ENCODE measurements around the gene NUPR1. TPM values are rescaled to one million over a fixed set of nuclear protein-coding genes. Genes with fewer than 3 reads are reported as not detected.
"Not testable (repeated sequence)": the region's sequence is repeated elsewhere in the genome, so short reads cannot be mapped to it uniquely, and the experiment has no call there.

The NUPR1 gene
- total RNA-seq, 2 experiments from 2014 or later = not detected

GRCh38 chr16:28549301-28549899, 10.6 kb upstream of the NUPR1 start:
- intact Hi-C loops (cut with micrococcal nuclease; ENCODE audit: unreplicated experiment) = loop anchor here (5.0 kb wide), 1 partner anchor 227 kb away; no protein-coding TSS in a partner anchor
- H2AFZ ChIP-seq (ENCODE audit: low read length) = 0 out of 2 replicates have a peak overlapping the region, but pooled peaks have one; percentile 55

GRCh38 chr16:28548306-28548802, 9.6 kb upstream of the NUPR1 start:
- Histone ChIP-seq H3K4me2 (ENCODE audit: low read length) (no peak overlapping the region), H3K9me2 (ENCODE audit: insufficient read depth, low read length) (no peaks in the 10 kb centered on the region), H3K4me3 (ENCODE audit: low read depth, low read length, poor library complexity, severe bottlenecking) (no peak overlapping the region), H3K4me1 (ENCODE audit: insufficient read depth, low read length, poor library complexity, severe bottlenecking) (peaks cover 4% of the 10 kb centered on the region), H3K79me2 (ENCODE audit: insufficient read depth, low read depth, low read length) (no peaks in the 10 kb centered on the region), H4K20me1 (ENCODE audit: insufficient read depth, low read length) (no peaks in the 10 kb centered on the region), H3K9me3 (ENCODE audit: low read length) (no peaks in the 10 kb centered on the region), H3K27ac (ENCODE audit: low read depth, low read length, poor library complexity, severe bottlenecking) (no peak overlapping the region), H3K36me3 (ENCODE audit: insufficient read depth, low read length) (no peaks in the 10 kb centered on the region), H2AFZ (ENCODE audit: low read length) (no peak overlapping the region)
- ChIA-PET CTCF (ENCODE audit: unreplicated experiment) (no interaction called here), POLR2A (no interaction called here)
- BruUV-seq (replicated peaks) = no TSS peak
- no peak for DNase-seq (ENCODE audit: low spot score)
- TF ChIP-seq EZH2phosphoT487 (IDR thresholded peaks at IDR 0.05; ENCODE audit: borderline replicate concordance, low read depth, low read length) (no peak), CTCF (conservative IDR thresholded peaks at IDR 0.05; ENCODE audit: low read length) (no peak)
- intact Hi-C loops (cut with micrococcal nuclease; ENCODE audit: unreplicated experiment) = loop anchor here (5.0 kb wide), 1 partner anchor 226 kb away; no protein-coding TSS in a partner anchor

More at GRCh38 chr16:28549301-28549899, 10.6 kb upstream of the NUPR1 start:
- POLR2A ChIA-PET = no interaction called here
- Histone ChIP-seq H3K4me2 (ENCODE audit: low read length) (peak overlapping the region; percentile 33; the same call in 1 of the 2 replicates), H3K9me2 (ENCODE audit: insufficient read depth, low read length) (no peaks in the 10 kb centered on the region), H3K9me3 (ENCODE audit: low read length) (no peaks in the 10 kb centered on the region), H3K79me2 (ENCODE audit: insufficient read depth, low read depth, low read length) (peaks cover 1% of the 10 kb centered on the region; the same call in 1 of the 2 replicates), H3K27ac (ENCODE audit: low read depth, low read length, poor library complexity, severe bottlenecking) (no peak overlapping the region), H3K4me3 (ENCODE audit: low read depth, low read length, poor library complexity, severe bottlenecking) (no peak overlapping the region), H3K4me1 (ENCODE audit: insufficient read depth, low read length, poor library complexity, severe bottlenecking) (peaks cover 6% of the 10 kb centered on the region), H3K36me3 (ENCODE audit: insufficient read depth, low read length) (no peaks in the 10 kb centered on the region), H4K20me1 (ENCODE audit: insufficient read depth, low read length) (no peaks in the 10 kb centered on the region)
- DNase-seq (ENCODE audit: low spot score) = peak; percentile 66
- TF ChIP-seq EZH2phosphoT487 (IDR thresholded peaks at IDR 0.05; ENCODE audit: borderline replicate concordance, low read depth, low read length) (no peak), CTCF (conservative IDR thresholded peaks at IDR 0.05; ENCODE audit: low read length) (peak; percentile 79)
- CTCF ChIA-PET (ENCODE audit: unreplicated experiment) = no interaction called here
- no TSS peak for BruUV-seq (replicated peaks)

GRCh38 chr16:28546626-28547025, 7.9 kb upstream of the NUPR1 start:
- no peaks in the 10 kb centered on the region for H3K9me2 ChIP-seq (ENCODE audit: insufficient read depth, low read length)
- no peaks in the 10 kb centered on the region for H4K20me1 ChIP-seq (ENCODE audit: insufficient read depth, low read length)
- H3K36me3 ChIP-seq (ENCODE audit: insufficient read depth, low read length) = no peaks in the 10 kb centered on the region
- TF ChIP-seq EZH2phosphoT487 (IDR thresholded peaks at IDR 0.05; ENCODE audit: borderline replicate concordance, low read depth, low read length) (no peak), CTCF (conservative IDR thresholded peaks at IDR 0.05; ENCODE audit: low read length) (no peak)
- no peaks in the 10 kb centered on the region for H3K9me3 ChIP-seq (ENCODE audit: low read length)
- CTCF ChIA-PET (ENCODE audit: unreplicated experiment) = no interaction called here
- no peaks in the 10 kb centered on the region for H3K4me1 ChIP-seq (ENCODE audit: insufficient read depth, low read length, poor library complexity, severe bottlenecking)
- POLR2A ChIA-PET = interaction anchor here (0.6 kb wide), 1 partner anchor 16 kb away, joined by 4 read pairs; no protein-coding TSS in a partner anchor
- H3K4me3 ChIP-seq (ENCODE audit: low read depth, low read length, poor library complexity, severe bottlenecking) = no peak overlapping the region
- BruUV-seq (replicated peaks) = no TSS peak
- intact Hi-C loops (cut with micrococcal nuclease; ENCODE audit: unreplicated experiment) = loop anchor here (5.0 kb wide), 1 partner anchor 224 kb away; no protein-coding TSS in a partner anchor
- DNase-seq (ENCODE audit: low spot score) = no peak
- no peak overlapping the region for H3K27ac ChIP-seq (ENCODE audit: low read depth, low read length, poor library complexity, severe bottlenecking)
- no peak overlapping the region for H2AFZ ChIP-seq (ENCODE audit: low read length)
- no peaks in the 10 kb centered on the region for H3K79me2 ChIP-seq (ENCODE audit: insufficient read depth, low read depth, low read length)
- H3K4me2 ChIP-seq (ENCODE audit: low read length) = no peak overlapping the region

- H3K4me1 ChIP-seq (ENCODE audit: insufficient read depth, low read length, poor library complexity, severe bottlenecking); H3K4me2 ChIP-seq (ENCODE audit: low read length); H3K9me3 ChIP-seq (ENCODE audit: low read length); H4K20me1 ChIP-seq (ENCODE audit: insufficient read depth, low read length); H3K36me3 ChIP-seq (ENCODE audit: insufficient read depth, low read length); H3K4me3 ChIP-seq (ENCODE audit: low read depth, low read length, poor library complexity, severe bottlenecking); H3K9me2 ChIP-seq (ENCODE audit: insufficient read depth, low read length); BruUV-seq (replicated peaks); POLR2A ChIA-PET; H2AFZ ChIP-seq (ENCODE audit: low read length); H3K79me2 ChIP-seq (ENCODE audit: insufficient read depth, low read depth, low read length); DNase-seq (ENCODE audit: low spot score); H3K27ac ChIP-seq (ENCODE audit: low read depth, low read length, poor library complexity, severe bottlenecking); CTCF ChIA-PET (ENCODE audit: unreplicated experiment): not testable (repeated sequence)
- intact Hi-C loops (cut with micrococcal nuclease; ENCODE audit: unreplicated experiment) = loop anchor here (5.0 kb wide), 1 partner anchor 224 kb away; no protein-coding TSS in a partner anchor
Observed at GRCh38 chr16:28545964-28546363, 7.2 kb upstream of the NUPR1 start.
